Measurements from ENCODE around the gene CDH7.

CDH7 gene

DNA sequence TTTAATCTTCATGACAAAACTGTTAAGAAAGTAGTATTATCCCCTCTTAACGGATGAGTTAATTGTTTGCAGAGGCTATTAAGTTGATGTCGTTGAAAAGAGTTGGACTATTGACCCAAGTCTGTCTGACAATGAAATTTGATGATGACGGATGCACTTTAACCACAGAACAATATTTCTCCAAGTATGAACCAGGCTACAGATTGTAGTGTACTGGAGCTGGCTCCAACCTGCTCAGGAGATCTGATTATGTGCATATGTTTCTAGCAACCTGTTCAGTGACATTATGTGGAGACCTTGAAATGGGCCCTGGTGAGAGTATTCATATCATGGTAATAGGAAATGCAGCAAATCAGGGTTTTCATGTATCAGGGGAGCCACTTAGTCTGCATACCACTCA is 174.1 kb downstream of the CDH7 start:
- no peak for DNase-seq

DNA sequence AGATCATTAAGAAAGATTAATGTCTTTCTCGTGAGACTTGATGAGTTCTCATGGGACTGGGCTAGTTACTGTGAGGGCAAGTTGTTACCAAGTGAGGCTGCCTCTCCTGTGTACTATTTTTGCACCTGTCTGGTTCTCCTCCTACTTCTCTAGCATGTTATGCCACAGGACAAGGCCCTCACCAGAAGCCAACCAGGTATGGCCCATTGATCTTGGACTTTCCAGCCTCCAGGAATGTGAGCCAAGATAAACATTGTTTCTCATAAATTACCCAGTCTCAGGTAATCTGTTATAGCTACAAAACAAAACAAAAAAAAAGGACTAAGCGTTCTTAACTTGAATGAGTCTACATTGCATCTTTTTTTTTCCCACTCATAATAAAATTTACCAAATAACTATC is 184.1 kb downstream of the CDH7 start:
- DNase-seq = no peak

- DNase-seq = no peak
These were observed 185.9 kb downstream of the CDH7 start for GRCh38 chr18:65936678-65937077.

- DNase-seq = no peak
These were observed 186.4 kb downstream of the CDH7 start for GRCh38 chr18:65937180-65937579.

- DNase-seq = no peak
These were observed 188.0 kb downstream of the CDH7 start for GRCh38 chr18:65938592-65939372.

Data from activated CD4-positive, CD25-positive, alpha-beta regulatory T cell (primary cell).